Caco-2 (cell line): ENCODE results near the gene ATP6V1G2. TPM values are rescaled to one million over a fixed set of nuclear protein-coding genes. Genes with fewer than 3 reads are reported as not detected.

ENCODE experiments used
- BruUV-seq: library from RNA; stranded (reverse); fragments of 400-500 nt; replicated peaks from 2 replicates; lab custom pipeline; 2021; lab: Mats Ljungman, UMichigan
- CTCF ChIA-PET: fragments of 300-600 bp; sonication (Branson Sonifier 250); formaldehyde crosslinking; loops from one replicate; lab custom pipeline; 2022; ENCODE audit warnings: antibody characterized with exemption; lab: Charles Lee
- POLR2A ChIA-PET: fragments of 300-600 bp; sonication (Branson Sonifier 250); formaldehyde crosslinking; loops from one replicate; lab custom pipeline; 2022; ENCODE audit warnings: antibody characterized with exemption; lab: Charles Lee
- DNase-seq, 2 experiments: peaks; one replicate each; pipeline versions ENCODE4 v3.0.0 to v3.0.0-alpha.2; 2020 to 2022
- H3K27me3 ChIP-seq: replicated peaks from 2 replicates; pipeline ENCODE4 v1.6.0; 2011; ENCODE audit warnings: low read length; ENCODE audit not compliant: control insufficient read depth, insufficient read depth
- H3K36me3 ChIP-seq: 2 replicates; pipeline ENCODE4 v1.5.1; 2011; ENCODE audit warnings: low read length; ENCODE audit not compliant: control insufficient read depth, insufficient read depth
- H3K4me1 ChIP-seq: fragments of 250-450 bp; sonication (Bioruptor Pico); 2 replicates; pipeline ENCODE4 v1.5.1; 2020; ENCODE audit warnings: mild to moderate bottlenecking
- H3K4me3 ChIP-seq: 2 replicates; pipeline ENCODE4 v1.5.1; 2011; ENCODE audit warnings: low read depth, mild to moderate bottlenecking, control low read depth, low read length
- H3K9me3 ChIP-seq: fragments of 250-450 bp; sonication (Bioruptor Pico); 2 replicates; pipeline ENCODE4 v1.5.1; 2020; ENCODE audit warnings: mild to moderate bottlenecking, moderate library complexity
- H3K27ac Mint-ChIP-seq: one replicate; pipeline ENCODE4 v1.8.0; 2022; ENCODE audit warnings: mixed read lengths; ENCODE audit not compliant: unreplicated experiment
- H3K27me3 Mint-ChIP-seq: one replicate; pipeline ENCODE4 v1.8.0; 2022; ENCODE audit warnings: mixed read lengths; ENCODE audit not compliant: insufficient read depth, unreplicated experiment
- H3K36me3 Mint-ChIP-seq: one replicate; pipeline ENCODE4 v1.8.0; 2022; ENCODE audit warnings: mild to moderate bottlenecking, mixed read lengths; ENCODE audit not compliant: insufficient read depth, unreplicated experiment
- H3K4me1 Mint-ChIP-seq: one replicate; pipeline ENCODE4 v1.8.0; 2022; ENCODE audit warnings: low read depth, mixed read lengths; ENCODE audit not compliant: unreplicated experiment
- H3K4me3 Mint-ChIP-seq: one replicate; pipeline ENCODE4 v1.8.0; 2022; ENCODE audit warnings: mild to moderate bottlenecking, moderate library complexity, mixed read lengths; ENCODE audit not compliant: unreplicated experiment
- H3K9me3 Mint-ChIP-seq: one replicate; pipeline ENCODE4 v1.8.0; 2022; ENCODE audit warnings: mixed read lengths; ENCODE audit not compliant: unreplicated experiment
- CTCF ChIP-seq, 2 experiments: fragments of 200-600 bp in 1 of 2; IDR thresholded peaks; 1 replicate in 1 of 2; 2 replicates in 1 of 2; pipeline versions ENCODE4 v1.5.1 to v1.8.0; 2011 to 2022; ENCODE audit warnings: antibody characterized with exemption in 1 of 2, control low read depth in 1 of 2, inconsistent platforms in 1 of 2, low read depth in 1 of 2, low read length in 1 of 2, mild to moderate bottlenecking in 1 of 2, moderate library complexity in 1 of 2; ENCODE audit not compliant: insufficient read depth in 1 of 2, severe bottlenecking in 1 of 2, unreplicated experiment in 1 of 2
- intact Hi-C: fragments of 100-400 bp; cut with micrococcal nuclease; formaldehyde crosslinking; loops from one replicate; pipeline ENCODE4 v1.10.0; 2022; ENCODE audit not compliant: unreplicated experiment
- total RNA-seq: library from RNA; stranded (reverse); gene quantifications from 2 replicates; pipeline ENCODE4 v1.2.3, GENCODE V29; 2022

Gene ATP6V1G2
- total RNA-seq, 1 experiment from 2014 or later, result 0.43 TPM

DNA sequence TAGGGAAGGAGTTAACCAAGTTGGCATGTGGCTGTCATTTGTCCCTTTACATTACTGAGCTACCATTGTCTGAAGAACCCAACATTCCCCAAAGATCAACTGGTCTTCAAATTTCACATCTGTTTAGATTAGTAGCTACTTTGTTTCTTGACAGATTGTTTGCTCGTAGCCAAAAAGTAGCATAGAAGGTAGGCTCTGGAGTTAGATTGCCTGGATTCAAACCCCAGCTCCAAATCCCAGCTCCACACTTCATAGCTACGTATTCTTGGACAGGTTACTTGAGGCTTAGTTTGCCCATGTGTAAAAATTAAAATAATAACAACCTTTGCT, 2.1 kb upstream of the ATP6V1G2 start:
- Mint-ChIP-seq H3K4me1 (peaks cover 12% of the 10 kb centered on the region), H3K4me3 (peak overlapping the region; percentile 87), H3K36me3 (peaks cover 38% of the 10 kb centered on the region), H3K27ac (no peak overlapping the region), H3K27me3 (no peaks in the 10 kb centered on the region), H3K9me3 (no peaks in the 10 kb centered on the region)
- no TSS peak for BruUV-seq
- TF ChIP-seq CTCF (IDR thresholded peaks at IDR 0.05; ENCODE audit: insufficient read depth in 1 of 2, low read depth in 1 of 2, low read length in 1 of 2, severe bottlenecking in 1 of 2, unreplicated experiment in 1 of 2), result no peak
- Histone ChIP-seq H3K4me3 (no peak overlapping the region), H3K36me3 (no peaks in the 10 kb centered on the region), H3K27me3 (no peaks in the 10 kb centered on the region), H3K9me3 (no peaks in the 10 kb centered on the region), H3K4me1 (peaks cover 6% of the 10 kb centered on the region; the same call in 1 of the 2 replicates)
- POLR2A ChIA-PET, result interaction anchor here (0.7 kb wide), 1 partner anchor 266 kb away, joined by 3 read pairs; no protein-coding TSS in a partner anchor
- DNase-seq, result no peak
- CTCF ChIA-PET, result interaction anchor here (0.6 to 1.2 kb wide), 3 partner anchors 48 to 91 kb away, joined by 3 read pairs; no protein-coding TSS in a partner anchor
- intact Hi-C loops, result loop anchor here (5.0 kb wide), 2 partner anchors 119 to 189 kb away; partner anchors contain the start of genes CLIC1, CSNK2B and LY6G5B

GRCh38 chr6:31547727-31548543, 1.5 kb upstream of the ATP6V1G2 start:
- TF ChIP-seq CTCF (IDR thresholded peaks at IDR 0.05; ENCODE audit: insufficient read depth in 1 of 2, low read depth in 1 of 2, low read length in 1 of 2, severe bottlenecking in 1 of 2, unreplicated experiment in 1 of 2), result no peak
- H3K27me3 ChIP-seq, result no peaks in the 10 kb centered on the region
- BruUV-seq, result TSS peak; percentile 24
- H3K4me3 Mint-ChIP-seq, result peak overlapping the region; percentile 87
- H3K4me3 ChIP-seq, result peak overlapping the region; percentile 44
- no peaks in the 10 kb centered on the region for H3K27me3 Mint-ChIP-seq
- no peaks in the 10 kb centered on the region for H3K9me3 Mint-ChIP-seq
- intact Hi-C loops, result loop anchor here (1.0 to 5.0 kb wide), 5 partner anchors 26 to 189 kb away; partner anchors contain the start of genes APOM, CLIC1, CSNK2B and LY6G5B
- H3K36me3 ChIP-seq, result no peaks in the 10 kb centered on the region
- no peak for DNase-seq
- no peaks in the 10 kb centered on the region for H3K9me3 ChIP-seq
- peaks cover 38% of the 10 kb centered on the region for H3K36me3 Mint-ChIP-seq
- H3K4me1 ChIP-seq, result peaks cover 6% of the 10 kb centered on the region
- peak overlapping the region; percentile 64 for H3K27ac Mint-ChIP-seq
- peaks cover 12% of the 10 kb centered on the region for H3K4me1 Mint-ChIP-seq
- POLR2A ChIA-PET, result interaction anchor here (0.6 to 0.7 kb wide), 5 partner anchors 23 to 266 kb away, joined by 3 to 4 read pairs (median 3); partner anchors contain the start of gene LSM2
- CTCF ChIA-PET, result interaction anchor here (0.6 to 2.7 kb wide), 8 partner anchors 28 to 182 kb away, joined by 3 to 20 read pairs (median 3); partner anchors contain the start of gene TNF
